H1 (cell line): ENCODE measurements around the gene TCIRG1.

Source experiments
- BCL11A ChIP-seq, 2 experiments: IDR thresholded peaks; one replicate each; pipeline ENCODE4 v1.6.1; 2011; ENCODE audit warnings: low read depth in 2 of 2, low read length in 2 of 2, mild to moderate bottlenecking in 2 of 2
- BRCA1 ChIP-seq: IDR thresholded peaks from 2 replicates; pipeline ENCODE4 v1.6.1; 2012; ENCODE audit warnings: low read depth, low read length, improper control_type of control experiment
- CEBPB ChIP-seq: IDR thresholded peaks from 2 replicates; pipeline ENCODE4 v1.6.1; 2012; ENCODE audit warnings: low read depth, low read length
- CHD1 ChIP-seq: IDR thresholded peaks from 2 replicates; pipeline ENCODE4 v1.6.1; 2012; ENCODE audit warnings: low read depth, low read length, improper control_type of control experiment
- EP300 ChIP-seq, 2 experiments: IDR thresholded peaks; 1 replicate in 1 of 2; 2 replicates in 1 of 2; pipeline ENCODE4 v1.6.1; 2011 to 2012; ENCODE audit warnings: low read depth in 2 of 2, low read length in 2 of 2, mild to moderate bottlenecking in 2 of 2, borderline replicate concordance in 1 of 2, inconsistent platforms in 1 of 2, moderate library complexity in 1 of 2
- EZH2 ChIP-seq: fragments of 200-600 bp; sonication (generic); IDR thresholded peaks from 2 replicates; pipeline ENCODE4 v1.7.1; 2012; ENCODE audit warnings: low read depth, mild to moderate bottlenecking, moderate library complexity, low read length, inconsistent platforms; ENCODE audit not compliant: severe bottlenecking
- RXRA ChIP-seq: IDR thresholded peaks from 2 replicates; pipeline ENCODE4 v1.6.1; 2011; ENCODE audit warnings: low read depth, mild to moderate bottlenecking, low read length, moderate library complexity; ENCODE audit not compliant: insufficient read depth
- SRF ChIP-seq: IDR thresholded peaks from 2 replicates; pipeline ENCODE4 v1.6.1; 2011; ENCODE audit warnings: mild to moderate bottlenecking, low read depth, low read length, moderate library complexity
- TBP ChIP-seq: IDR thresholded peaks from 2 replicates; pipeline ENCODE4 v1.6.1; 2011; ENCODE audit warnings: low read depth, low read length, improper control_type of control experiment
- YY1 ChIP-seq: IDR thresholded peaks from 2 replicates; pipeline ENCODE4 v1.6.1; 2011; ENCODE audit warnings: low read depth, mild to moderate bottlenecking, low read length
- ZNF274 ChIP-seq: IDR thresholded peaks from 2 replicates; pipeline ENCODE4 v1.7.0; 2012; ENCODE audit warnings: low read length, borderline replicate concordance; ENCODE audit errors: extremely low read depth
- TF ChIP-seq, protein P1 (sequence below), 3 experiments: IDR thresholded peaks; 1 replicate in 2 of 3; 2 replicates in 1 of 3; pipeline versions ENCODE4 v1.5.1 to v1.6.1; 2011; ENCODE audit warnings: low read length in 3 of 3, mild to moderate bottlenecking in 3 of 3, inconsistent platforms in 2 of 3, low read depth in 1 of 3, moderate library complexity in 1 of 3; ENCODE audit not compliant: insufficient read depth in 1 of 3; ENCODE audit errors: control extremely low read depth in 1 of 3
- TF ChIP-seq, protein P2 (sequence below): IDR thresholded peaks from 2 replicates; pipeline ENCODE4 v1.6.1; 2012; ENCODE audit warnings: low read length, inconsistent platforms
- TF ChIP-seq, protein P3 (sequence below): IDR thresholded peaks from 2 replicates; pipeline ENCODE4 v1.6.1; 2012; ENCODE audit warnings: inconsistent platforms

DNA sequence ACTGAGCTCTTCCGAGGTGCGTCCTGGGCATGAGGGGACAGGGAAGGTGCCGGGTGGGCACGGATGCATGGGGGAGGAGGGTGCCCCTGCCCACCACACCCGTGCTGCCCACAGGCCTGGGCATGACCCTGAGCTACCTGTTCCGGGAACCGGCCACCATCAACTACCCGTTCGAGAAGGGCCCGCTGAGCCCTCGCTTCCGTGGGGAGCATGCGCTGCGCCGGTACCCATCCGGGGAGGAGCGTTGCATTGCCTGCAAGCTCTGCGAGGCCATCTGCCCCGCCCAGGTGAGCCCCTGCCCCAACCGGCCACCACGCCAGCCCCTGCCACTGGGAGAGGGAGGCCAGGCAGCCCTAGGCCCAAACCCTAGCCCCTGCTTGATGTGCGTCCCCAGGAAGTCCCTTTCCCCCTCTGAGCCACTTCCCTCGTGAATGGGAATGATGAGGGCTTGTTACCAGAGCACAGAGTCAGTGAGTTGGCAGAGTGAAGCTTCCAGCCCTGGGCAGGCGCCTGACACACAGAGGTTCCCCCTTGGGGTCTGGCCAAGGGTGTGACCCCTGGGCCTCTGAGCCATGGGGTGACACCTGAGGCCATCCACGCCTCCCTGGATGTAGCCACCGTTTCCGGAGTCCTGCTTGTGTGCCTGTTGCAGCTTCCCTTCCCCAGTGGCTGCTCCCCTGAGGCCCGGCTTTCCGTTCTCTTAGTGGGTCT lies 5.7 kb upstream of the TCIRG1 start:
- no peak for TF ChIP-seq ZNF274
- TF ChIP-seq YY1, result no peak
- TF ChIP-seq BCL11A (IDR thresholded peaks at IDR 0.05; ENCODE audit: low read depth in 2 of 2, low read length in 2 of 2), result no peak
- TF ChIP-seq RXRA, result no peak
- TF ChIP-seq EP300 (IDR thresholded peaks at IDR 0.05; ENCODE audit: borderline replicate concordance in 1 of 2, low read depth in 2 of 2, low read length in 2 of 2), result no peak
- TF ChIP-seq, protein P1, sequence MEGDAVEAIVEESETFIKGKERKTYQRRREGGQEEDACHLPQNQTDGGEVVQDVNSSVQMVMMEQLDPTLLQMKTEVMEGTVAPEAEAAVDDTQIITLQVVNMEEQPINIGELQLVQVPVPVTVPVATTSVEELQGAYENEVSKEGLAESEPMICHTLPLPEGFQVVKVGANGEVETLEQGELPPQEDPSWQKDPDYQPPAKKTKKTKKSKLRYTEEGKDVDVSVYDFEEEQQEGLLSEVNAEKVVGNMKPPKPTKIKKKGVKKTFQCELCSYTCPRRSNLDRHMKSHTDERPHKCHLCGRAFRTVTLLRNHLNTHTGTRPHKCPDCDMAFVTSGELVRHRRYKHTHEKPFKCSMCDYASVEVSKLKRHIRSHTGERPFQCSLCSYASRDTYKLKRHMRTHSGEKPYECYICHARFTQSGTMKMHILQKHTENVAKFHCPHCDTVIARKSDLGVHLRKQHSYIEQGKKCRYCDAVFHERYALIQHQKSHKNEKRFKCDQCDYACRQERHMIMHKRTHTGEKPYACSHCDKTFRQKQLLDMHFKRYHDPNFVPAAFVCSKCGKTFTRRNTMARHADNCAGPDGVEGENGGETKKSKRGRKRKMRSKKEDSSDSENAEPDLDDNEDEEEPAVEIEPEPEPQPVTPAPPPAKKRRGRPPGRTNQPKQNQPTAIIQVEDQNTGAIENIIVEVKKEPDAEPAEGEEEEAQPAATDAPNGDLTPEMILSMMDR (IDR thresholded peaks at IDR 0.05; ENCODE audit: control extremely low read depth in 1 of 3, insufficient read depth in 1 of 3, low read depth in 1 of 3, low read length in 3 of 3), result no peak
- TF ChIP-seq SRF, result no peak
- no peak for TF ChIP-seq TBP
- no peak for TF ChIP-seq EZH2
- TF ChIP-seq, protein P2, sequence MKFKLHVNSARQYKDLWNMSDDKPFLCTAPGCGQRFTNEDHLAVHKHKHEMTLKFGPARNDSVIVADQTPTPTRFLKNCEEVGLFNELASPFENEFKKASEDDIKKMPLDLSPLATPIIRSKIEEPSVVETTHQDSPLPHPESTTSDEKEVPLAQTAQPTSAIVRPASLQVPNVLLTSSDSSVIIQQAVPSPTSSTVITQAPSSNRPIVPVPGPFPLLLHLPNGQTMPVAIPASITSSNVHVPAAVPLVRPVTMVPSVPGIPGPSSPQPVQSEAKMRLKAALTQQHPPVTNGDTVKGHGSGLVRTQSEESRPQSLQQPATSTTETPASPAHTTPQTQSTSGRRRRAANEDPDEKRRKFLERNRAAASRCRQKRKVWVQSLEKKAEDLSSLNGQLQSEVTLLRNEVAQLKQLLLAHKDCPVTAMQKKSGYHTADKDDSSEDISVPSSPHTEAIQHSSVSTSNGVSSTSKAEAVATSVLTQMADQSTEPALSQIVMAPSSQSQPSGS, result no peak
- no peak for TF ChIP-seq CHD1
- TF ChIP-seq, protein P3, sequence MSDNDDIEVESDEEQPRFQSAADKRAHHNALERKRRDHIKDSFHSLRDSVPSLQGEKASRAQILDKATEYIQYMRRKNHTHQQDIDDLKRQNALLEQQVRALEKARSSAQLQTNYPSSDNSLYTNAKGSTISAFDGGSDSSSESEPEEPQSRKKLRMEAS, result no peak
- no peak for TF ChIP-seq CEBPB
- no peak for TF ChIP-seq BRCA1
